WTC11 (cell line): ENCODE data around the gene GAK. TPM values are rescaled to one million over a fixed set of nuclear protein-coding genes. Genes with fewer than 3 reads are reported as not detected.
"Not testable (repeated sequence)": the region's sequence is repeated elsewhere in the genome, so short reads cannot be mapped to it uniquely, and the experiment has no call there.

Source experiments
- ATAC-seq: fragments of 200-7000 bp; cut with Tn5 transposase; 2 replicates; pipeline ENCODE4 v1.10.0; 2021; ENCODE audit warnings: mild to moderate bottlenecking, moderate library complexity
- CTCF ChIA-PET: fragments of 300-600 bp; sonication (Branson Sonifier 250); formaldehyde crosslinking; loops from one replicate; lab custom pipeline; 2021; ENCODE audit warnings: antibody characterized with exemption; lab: Charles Lee
- POLR2A ChIA-PET: fragments of 350-600 bp; sonication (Branson Sonifier 250); formaldehyde crosslinking; loops from one replicate; lab custom pipeline; 2021; ENCODE audit warnings: antibody characterized with exemption; lab: Charles Lee
- DNase-seq: peaks from one replicate; pipeline ENCODE4 v3.0.0; 2021; ENCODE audit warnings: low spot score
- H3K27ac Mint-ChIP-seq: 2 replicates; pipeline ENCODE4 v1.8.0; 2021; ENCODE audit warnings: mixed read lengths
- H3K27me3 Mint-ChIP-seq: 2 replicates; pipeline ENCODE4 v1.8.0; 2021; ENCODE audit warnings: low read depth, mild to moderate bottlenecking, moderate library complexity, mixed read lengths
- H3K36me3 Mint-ChIP-seq: 2 replicates; pipeline ENCODE4 v1.8.0; 2021; ENCODE audit warnings: mixed read lengths
- H3K4me1 Mint-ChIP-seq: 2 replicates; pipeline ENCODE4 v1.8.0; 2022; ENCODE audit warnings: mixed read lengths
- H3K4me3 Mint-ChIP-seq: 2 replicates; pipeline ENCODE4 v1.8.0; 2021; ENCODE audit warnings: mild to moderate bottlenecking, moderate library complexity, mixed read lengths
- H3K9me3 Mint-ChIP-seq: 2 replicates; pipeline ENCODE4 v1.8.0; 2021; ENCODE audit warnings: mixed read lengths
- CTCF ChIP-seq: fragments of 200-600 bp; IDR thresholded peaks from 2 replicates; pipeline ENCODE4 v1.8.0; 2022; ENCODE audit warnings: antibody characterized with exemption
- HMGA2 ChIP-seq: fragments of 250-450 bp; sonication (Bioruptor Pico); IDR thresholded peaks from 2 replicates; pipeline ENCODE4 v1.4.0; 2021; ENCODE audit warnings: mild to moderate bottlenecking, moderate library complexity
- NFATC4 ChIP-seq: fragments of 250-450 bp; sonication (Bioruptor Pico); IDR thresholded peaks from 2 replicates; pipeline ENCODE4 v1.9.0; 2021; ENCODE audit warnings: mild to moderate bottlenecking
- PREB ChIP-seq: sonication (generic); formaldehyde crosslinking; IDR thresholded peaks from 2 replicates; pipeline ENCODE4 v1.8.1; 2022; ENCODE audit warnings: mild to moderate bottlenecking, missing genetic modification reagents, moderate library complexity, borderline replicate concordance
- RORB ChIP-seq: fragments of 250-450 bp; sonication (Bioruptor Pico); IDR thresholded peaks from 2 replicates; pipeline ENCODE4 v1.9.0; 2021; ENCODE audit warnings: mild to moderate bottlenecking
- SMAD3 ChIP-seq: sonication (generic); formaldehyde crosslinking; IDR thresholded peaks from 2 replicates; pipeline ENCODE4 v1.8.0; 2022; ENCODE audit warnings: missing genetic modification reagents, mild to moderate bottlenecking, borderline replicate concordance
- SMAD4 ChIP-seq: sonication (generic); formaldehyde crosslinking; IDR thresholded peaks from 2 replicates; pipeline ENCODE4 v1.8.0; 2022; ENCODE audit warnings: mild to moderate bottlenecking, missing genetic modification reagents
- TEAD4 ChIP-seq: sonication (generic); formaldehyde crosslinking; IDR thresholded peaks from 2 replicates; pipeline ENCODE4 v1.8.0; 2022; ENCODE audit warnings: mild to moderate bottlenecking, missing genetic modification reagents
- ZNF512 ChIP-seq: sonication (generic); formaldehyde crosslinking; IDR thresholded peaks from 2 replicates; pipeline ENCODE4 v1.8.1; 2022; ENCODE audit warnings: missing genetic modification reagents, borderline replicate concordance
- total RNA-seq: library from RNA; stranded (reverse); gene quantifications from 3 replicates; pipeline ENCODE4 v1.2.3, GENCODE V29; 2021
- TF ChIP-seq, protein P1 (sequence below): sonication (generic); formaldehyde crosslinking; IDR thresholded peaks from 2 replicates; pipeline ENCODE4 v1.8.0; 2023; ENCODE audit warnings: mild to moderate bottlenecking, missing genetic modification reagents
- TF ChIP-seq, protein P2 (sequence below): sonication (generic); formaldehyde crosslinking; IDR thresholded peaks from 2 replicates; pipeline ENCODE4 v1.8.1; 2022; ENCODE audit warnings: mild to moderate bottlenecking, moderate library complexity, missing genetic modification reagents

GAK gene
- total RNA-seq, 1 experiment from 2014 or later = 121 TPM

DNA sequence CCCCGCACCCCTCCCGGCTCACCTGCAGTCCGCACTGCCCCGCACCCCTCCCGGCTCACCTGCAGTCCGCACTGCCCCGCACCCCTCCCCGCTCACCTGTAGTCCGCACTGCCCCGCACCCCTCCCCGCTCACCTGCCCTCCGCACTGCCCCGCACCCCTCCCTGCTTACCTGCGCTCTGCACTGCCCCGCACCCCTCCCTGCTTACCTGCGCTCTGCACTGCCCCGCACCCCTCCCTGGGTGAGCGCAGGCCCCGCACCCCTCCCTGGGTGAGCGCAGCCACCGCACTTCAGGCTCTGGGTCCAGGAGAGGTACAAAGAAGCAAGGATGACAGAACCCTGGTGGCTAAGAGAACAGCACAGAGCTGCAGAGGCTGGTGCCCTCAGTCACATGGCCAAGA is 4.5 kb downstream of the GAK start:
- ATAC-seq, H3K9me3 Mint-ChIP-seq, CTCF ChIA-PET, H3K36me3 Mint-ChIP-seq, DNase-seq, H3K4me3 Mint-ChIP-seq, H3K27me3 Mint-ChIP-seq, POLR2A ChIA-PET, H3K27ac Mint-ChIP-seq: not testable (repeated sequence)
- H3K4me1 Mint-ChIP-seq = peaks cover 31% of the 10 kb centered on the region

- DNase-seq (peak; percentile 81), ATAC-seq (peak; percentile 83)
- TF ChIP-seq CTCF (peak; percentile 49), RORB (CRISPR knock-in tag) (no peak), HMGA2 (CRISPR knock-in tag) (no peak)
- peaks cover 30% of the 10 kb centered on the region for H3K4me1 Mint-ChIP-seq
- no peaks in the 10 kb centered on the region for H3K36me3 Mint-ChIP-seq
- ChIA-PET CTCF (interaction anchor here (0.6 to 1.7 kb wide), 17 partner anchors 16 to 242 kb away, joined by 3 to 9 read pairs (median 3); partner anchors contain the start of genes FGFRL1 and IDUA), POLR2A (interaction anchor here (0.5 kb wide), 1 partner anchor 10 kb away, joined by 3 read pairs; no protein-coding TSS in a partner anchor)
- H3K9me3 Mint-ChIP-seq = no peaks in the 10 kb centered on the region
- peak overlapping the region; percentile 93 for H3K27ac Mint-ChIP-seq
- H3K4me3 Mint-ChIP-seq = no peak overlapping the region
- no peaks in the 10 kb centered on the region for H3K27me3 Mint-ChIP-seq
Observed at GRCh38 chr4:926538-926937, 5.6 kb downstream of the GAK start.

- H3K36me3 Mint-ChIP-seq = no peaks in the 10 kb centered on the region
- no peak overlapping the region for H3K4me3 Mint-ChIP-seq
- DNase-seq (no peak), ATAC-seq (no peak)
- CTCF ChIA-PET = interaction anchor here (0.6 to 1.7 kb wide), 15 partner anchors 16 to 242 kb away, joined by 3 to 9 read pairs (median 3); partner anchors contain the start of genes FGFRL1 and IDUA
- peaks cover 24% of the 10 kb centered on the region for H3K4me1 Mint-ChIP-seq
- H3K9me3 Mint-ChIP-seq = no peaks in the 10 kb centered on the region
- H3K27ac Mint-ChIP-seq = peak overlapping the region; percentile 93
- TF ChIP-seq SMAD4 (CRISPR knock-in tag) (no peak), PREB (CRISPR knock-in tag) (no peak), SMAD3 (no peak), NFATC4 (CRISPR knock-in tag) (no peak), TEAD4 (no peak), ZNF512 (CRISPR knock-in tag) (no peak)
- TF ChIP-seq, protein P1, sequence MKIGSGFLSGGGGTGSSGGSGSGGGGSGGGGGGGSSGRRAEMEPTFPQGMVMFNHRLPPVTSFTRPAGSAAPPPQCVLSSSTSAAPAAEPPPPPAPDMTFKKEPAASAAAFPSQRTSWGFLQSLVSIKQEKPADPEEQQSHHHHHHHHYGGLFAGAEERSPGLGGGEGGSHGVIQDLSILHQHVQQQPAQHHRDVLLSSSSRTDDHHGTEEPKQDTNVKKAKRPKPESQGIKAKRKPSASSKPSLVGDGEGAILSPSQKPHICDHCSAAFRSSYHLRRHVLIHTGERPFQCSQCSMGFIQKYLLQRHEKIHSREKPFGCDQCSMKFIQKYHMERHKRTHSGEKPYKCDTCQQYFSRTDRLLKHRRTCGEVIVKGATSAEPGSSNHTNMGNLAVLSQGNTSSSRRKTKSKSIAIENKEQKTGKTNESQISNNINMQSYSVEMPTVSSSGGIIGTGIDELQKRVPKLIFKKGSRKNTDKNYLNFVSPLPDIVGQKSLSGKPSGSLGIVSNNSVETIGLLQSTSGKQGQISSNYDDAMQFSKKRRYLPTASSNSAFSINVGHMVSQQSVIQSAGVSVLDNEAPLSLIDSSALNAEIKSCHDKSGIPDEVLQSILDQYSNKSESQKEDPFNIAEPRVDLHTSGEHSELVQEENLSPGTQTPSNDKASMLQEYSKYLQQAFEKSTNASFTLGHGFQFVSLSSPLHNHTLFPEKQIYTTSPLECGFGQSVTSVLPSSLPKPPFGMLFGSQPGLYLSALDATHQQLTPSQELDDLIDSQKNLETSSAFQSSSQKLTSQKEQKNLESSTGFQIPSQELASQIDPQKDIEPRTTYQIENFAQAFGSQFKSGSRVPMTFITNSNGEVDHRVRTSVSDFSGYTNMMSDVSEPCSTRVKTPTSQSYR (CRISPR knock-in tag) = no peak
- TF ChIP-seq, protein P2, sequence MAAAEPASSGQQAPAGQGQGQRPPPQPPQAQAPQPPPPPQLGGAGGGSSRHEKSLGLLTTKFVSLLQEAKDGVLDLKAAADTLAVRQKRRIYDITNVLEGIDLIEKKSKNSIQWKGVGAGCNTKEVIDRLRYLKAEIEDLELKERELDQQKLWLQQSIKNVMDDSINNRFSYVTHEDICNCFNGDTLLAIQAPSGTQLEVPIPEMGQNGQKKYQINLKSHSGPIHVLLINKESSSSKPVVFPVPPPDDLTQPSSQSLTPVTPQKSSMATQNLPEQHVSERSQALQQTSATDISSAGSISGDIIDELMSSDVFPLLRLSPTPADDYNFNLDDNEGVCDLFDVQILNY (CRISPR knock-in tag) = no peak
- POLR2A ChIA-PET = interaction anchor here (0.5 kb wide), 1 partner anchor 11 kb away, joined by 3 read pairs; no protein-coding TSS in a partner anchor
- no peaks in the 10 kb centered on the region for H3K27me3 Mint-ChIP-seq
Observed at GRCh38 chr4:925771-926500, 6.2 kb downstream of the GAK start.
